GM12878 (cell line): ENCODE data around the gene CDRT15. TPM values are rescaled to one million over a fixed set of nuclear protein-coding genes. Genes with fewer than 3 reads are reported as not detected.

ENCODE experiments used
- ATAC-seq: fragments of 200-7000 bp; cut with Tn5 transposase; 3 replicates; pipeline ENCODE4 v1.9.1; 2020; ENCODE audit warnings: mild to moderate bottlenecking, moderate library complexity
- BruUV-seq: library from RNA; stranded (reverse); fragments of 400-500 nt; replicated peaks from 2 replicates; lab custom pipeline; 2021; lab: Mats Ljungman, UMichigan
- CTCF ChIA-PET: fragments of 300-600 bp; sonication (Branson Sonifier 250); formaldehyde crosslinking; extraction: SDS; loops from one replicate; lab custom pipeline; 2021; ENCODE audit warnings: inconsistent platforms; lab: Yijun Ruan, JAX
- POLR2A ChIA-PET: fragments of 350-600 bp; formaldehyde crosslinking; extraction: SDS; loops from one replicate; lab custom pipeline; 2021; ENCODE audit warnings: inconsistent platforms; lab: Charles Lee
- RAD21 ChIA-PET: fragments of 300-600 bp; sonication (Branson Sonifier 250); formaldehyde crosslinking; loops from one replicate; lab custom pipeline; 2023; ENCODE audit warnings: antibody characterized with exemption; ENCODE audit not compliant: unreplicated experiment; lab: Charles Lee
- SMC1A ChIA-PET: fragments of 300-600 bp; sonication (Branson Sonifier 250); formaldehyde crosslinking; loops from one replicate; lab custom pipeline; 2023; ENCODE audit not compliant: unreplicated experiment, uncharacterized antibody; lab: Charles Lee
- DNase-seq: peaks from one replicate; pipeline ENCODE4 v3.0.0-alpha.2; 2011; ENCODE audit warnings: low read depth, low spot score
- FAIRE-seq: peaks from 3 replicates; lab custom pipeline; 2011; peaks lifted over from hg19 to GRCh38; lab: Jason Lieb, UNC
- H2AFZ ChIP-seq: 2 replicates; pipeline ENCODE4 v1.6.0; 2011; ENCODE audit warnings: low read depth, low read length, control low read depth; ENCODE audit not compliant: control insufficient read depth
- H3K27ac ChIP-seq: 2 replicates; pipeline ENCODE4 v1.5.1; 2011; ENCODE audit warnings: control low read depth; ENCODE audit not compliant: control insufficient read depth, insufficient read depth
- H3K27me3 ChIP-seq, 2 experiments: replicated peaks in 1 of 2; 2 replicates each; pipeline versions ENCODE4 v1.6.0 to v1.6.1; 2011; ENCODE audit warnings: low read length in 1 of 2; ENCODE audit not compliant: control insufficient read depth in 2 of 2, insufficient read depth in 2 of 2
- H3K36me3 ChIP-seq, 2 experiments: 2 replicates each; pipeline ENCODE4 v1.5.1; 2011; ENCODE audit warnings: low read length in 1 of 2; ENCODE audit not compliant: control insufficient read depth in 2 of 2, insufficient read depth in 2 of 2
- H3K4me1 ChIP-seq: 2 replicates; pipeline ENCODE4 v1.6.1; 2011; ENCODE audit warnings: mild to moderate bottlenecking, low read length, moderate library complexity, mixed read lengths; ENCODE audit not compliant: control insufficient read depth, insufficient read depth
- H3K4me2 ChIP-seq: 2 replicates; pipeline ENCODE4 v1.6.0; 2011; ENCODE audit warnings: control low read depth; ENCODE audit not compliant: control insufficient read depth, insufficient read depth
- H3K4me3 ChIP-seq: fragments of 200-600 bp; sonication (generic); 2 replicates; pipeline ENCODE4 v1.5.1; 2016
- H3K79me2 ChIP-seq: 2 replicates; pipeline ENCODE4 v1.6.0; 2011; ENCODE audit warnings: low read length; ENCODE audit not compliant: control insufficient read depth, insufficient read depth
- H3K9ac ChIP-seq: 2 replicates; pipeline ENCODE4 v1.8.0; 2011; ENCODE audit warnings: low read length, control low read depth, mixed read lengths; ENCODE audit not compliant: control insufficient read depth, insufficient read depth
- H3K9me3 ChIP-seq: replicated peaks from 3 replicates; pipeline ENCODE4 v1.5.1; 2011; ENCODE audit warnings: mild to moderate bottlenecking, low read length; ENCODE audit not compliant: control insufficient read depth, insufficient read depth
- H4K20me1 ChIP-seq: 2 replicates; pipeline ENCODE4 v1.6.0; 2011; ENCODE audit not compliant: control insufficient read depth, insufficient read depth
- GABPA ChIP-seq: IDR thresholded peaks from 2 replicates; pipeline ENCODE4 v1.6.1; 2014; ENCODE audit warnings: antibody characterized with exemption, low read depth, mild to moderate bottlenecking, inconsistent platforms
- MEF2B ChIP-seq: fragments of 450-650 bp; IDR thresholded peaks from 2 replicates; pipeline ENCODE4 v1.6.1; 2018; ENCODE audit warnings: mild to moderate bottlenecking, moderate library complexity; ENCODE audit not compliant: partially characterized antibody, poor library complexity, severe bottlenecking
- MYB ChIP-seq: fragments of 150-350 bp; IDR thresholded peaks from 2 replicates; pipeline ENCODE4 v1.6.1; 2014; ENCODE audit warnings: mild to moderate bottlenecking, low read depth, low read length, borderline replicate concordance
- NFYB ChIP-seq: IDR thresholded peaks from 2 replicates; pipeline ENCODE4 v1.6.1; 2011; ENCODE audit warnings: low read depth, mild to moderate bottlenecking, low read length, improper control_type of control experiment, moderate library complexity; ENCODE audit not compliant: insufficient read depth
- PAX5 ChIP-seq: IDR thresholded peaks from 2 replicates; pipeline ENCODE4 v1.6.1; 2011; ENCODE audit warnings: low read depth, low read length, borderline replicate concordance
- POLR2A ChIP-seq: IDR thresholded peaks from 2 replicates; pipeline ENCODE4 v1.6.1; 2011; ENCODE audit warnings: low read depth, mild to moderate bottlenecking, low read length
- POLR2AphosphoS5 ChIP-seq: IDR thresholded peaks from 2 replicates; pipeline ENCODE4 v1.6.1; 2011; ENCODE audit warnings: mild to moderate bottlenecking, low read length, inconsistent platforms
- RAD21 ChIP-seq: IDR thresholded peaks from 2 replicates; pipeline ENCODE4 v1.6.1; 2011; ENCODE audit warnings: mild to moderate bottlenecking, low read depth, low read length, moderate library complexity; ENCODE audit not compliant: insufficient read depth
- SKIL ChIP-seq: fragments of 450-650 bp; IDR thresholded peaks from 2 replicates; pipeline ENCODE4 v1.6.1; 2017; ENCODE audit warnings: mild to moderate bottlenecking, low read depth, inconsistent platforms; ENCODE audit not compliant: poor library complexity, severe bottlenecking
- SP1 ChIP-seq: IDR thresholded peaks from one replicate; pipeline ENCODE4 v1.6.1; 2011; ENCODE audit warnings: low read depth, low read length
- STAT1 ChIP-seq: fragments of 450-650 bp; conservative IDR thresholded peaks from 2 replicates; pipeline ENCODE4 v1.6.1; 2014; ENCODE audit warnings: antibody characterized with exemption, mild to moderate bottlenecking
- ZBTB11 ChIP-seq: fragments of 450-650 bp; formaldehyde crosslinking; IDR thresholded peaks from 2 replicates; pipeline ENCODE4 v1.5.0; 2022; ENCODE audit warnings: mild to moderate bottlenecking, missing genetic modification characterization
- ZBTB4 ChIP-seq: fragments of 450-650 bp; formaldehyde crosslinking; IDR thresholded peaks from 2 replicates; pipeline ENCODE4 v1.4.0; 2022; ENCODE audit warnings: mild to moderate bottlenecking, moderate library complexity
- ZNF207 ChIP-seq: fragments of 450-650 bp; IDR thresholded peaks from 2 replicates; pipeline ENCODE4 v1.6.1; 2014; ENCODE audit warnings: antibody characterized with exemption, mild to moderate bottlenecking, borderline replicate concordance
- ZNF24 ChIP-seq: fragments of 450-650 bp; IDR thresholded peaks from 2 replicates; pipeline ENCODE4 v1.6.1; 2017; ENCODE audit warnings: antibody characterized with exemption, mild to moderate bottlenecking
- WGBS: methylation state at CpG from one replicate; pipeline ENCODE4 v1.1.6; 2016; ENCODE audit warnings: low lambda C conversion rate; ENCODE audit not compliant: insufficient replicate concordance, insufficient coverage; ENCODE audit errors: missing lambda C conversion rate; 5-methylcytosine and 5-hydroxymethylcytosine counted together
- in situ Hi-C: fragments of 300-500 bp; cut with MboI; formaldehyde crosslinking; loops from 9 replicates; pipeline ENCODE4 v1.14.3; 2018; ENCODE audit warnings: mixed read lengths
- intact Hi-C: fragments of 100-400 bp; cut with micrococcal nuclease; formaldehyde crosslinking; loops from one replicate; pipeline ENCODE4 v1.14.2; 2022; ENCODE audit not compliant: unreplicated experiment
- polyA plus RNA-seq, 11 experiments: library from polyadenylated mRNA; depleted of rRNA in 4 of 11; unstranded in 6 of 11; stranded (reverse) in 5 of 11; fragments of >200 nt; fragmentation: Nextera tagmentation in 4 of 11; fragmentation: Illumina TruSeq in 1 of 11; extraction: Ambion mirVana in 4 of 11; extraction: Trizol in 1 of 11; gene quantifications; 1 replicate in 1 of 11; 2 replicates in 10 of 11; pipeline versions ENCODE4 v1.2.1 to v1.2.3, GENCODE V29; 2011 to 2016; ENCODE audit warnings: inconsistent platforms in 2 of 11, missing spikeins in 2 of 11, low read depth in 1 of 11
- total RNA-seq, 4 experiments: library from RNA; depleted of rRNA in 3 of 4; stranded (reverse); fragments of >200 nt in 3 of 4; fragmentation: Illumina TruSeq in 1 of 4; extraction: Trizol in 1 of 4; gene quantifications; 2 replicates each; pipeline versions ENCODE4 v1.2.1 to v1.2.3, GENCODE V29; 2013 to 2021

The CDRT15 gene
- total and polyA plus RNA-seq, 10 of the 15 experiments (the other 5 are each of a cell fraction or from before 2014, with no cell fraction given), result 0.29 TPM; not detected in 9

GRCh38 chr17:14200354-14200753 is 36.3 kb downstream of the CDRT15 start:
- 100% methylated on average over 4 of the region's 4 CpGs for WGBS
- DNase-seq (no peak), FAIRE-seq (no peak), ATAC-seq (no peak)
- TF ChIP-seq SKIL, result no peak
- no peak for TF ChIP-seq SP1
- no peak for TF ChIP-seq NFYB
- TF ChIP-seq PAX5, result no peak
- no peak for TF ChIP-seq ZBTB4 (CRISPR knock-in tag)
- TF ChIP-seq ZNF24, result no peak
- no peak for TF ChIP-seq ZBTB11 (CRISPR knock-in tag)
- TF ChIP-seq MYB, result no peak
- TF ChIP-seq POLR2A, result no peak
- no peak for TF ChIP-seq STAT1
- TF ChIP-seq MEF2B, result no peak
- TF ChIP-seq ZNF207, result no peak
- no peak for TF ChIP-seq RAD21
- TF ChIP-seq GABPA, result no peak
- no peak for TF ChIP-seq POLR2AphosphoS5
- H2AFZ ChIP-seq, result no peak overlapping the region
- no peaks in the 10 kb centered on the region for H3K9me3 ChIP-seq
- POLR2A ChIA-PET, result no interaction called here
- intact Hi-C loops, result no loop called here
- BruUV-seq, result no TSS peak
- H3K27ac ChIP-seq, result no peak overlapping the region
- H3K36me3 ChIP-seq, result no peaks in the 10 kb centered on the region; a peak in 2 of 4 replicates
- no peak overlapping the region for H3K4me2 ChIP-seq
- H3K4me3 ChIP-seq, result no peak overlapping the region
- no peaks in the 10 kb centered on the region for H4K20me1 ChIP-seq
- in situ Hi-C loops, result no loop called here
- H3K4me1 ChIP-seq, result no peaks in the 10 kb centered on the region
- no peaks in the 10 kb centered on the region for H3K79me2 ChIP-seq
- RAD21 ChIA-PET, result no interaction called here
- no peaks in the 10 kb centered on the region for H3K27me3 ChIP-seq
- H3K9ac ChIP-seq, result no peak overlapping the region
- SMC1A ChIA-PET, result no interaction called here
- CTCF ChIA-PET, result no interaction called here
